K562 (cell line): Measurements from ENCODE around the gene MMS19. TPM values are rescaled to one million over a fixed set of nuclear protein-coding genes. Genes with fewer than 3 reads are reported as not detected.

Source experiments
- ATAC-seq: fragments of 200-7000 bp; cut with Tn5 transposase; 3 replicates; pipeline ENCODE4 v1.9.1; 2020; ENCODE audit warnings: moderate library complexity
- BruUV-seq: library from RNA; stranded (reverse); fragments of 400-500 nt; replicated peaks from 2 replicates; lab custom pipeline; 2021; lab: Mats Ljungman, UMichigan
- CTCF ChIA-PET: fragments of 300-600 bp; formaldehyde crosslinking; extraction: SDS; loops from one replicate; lab custom pipeline; 2021; ENCODE audit warnings: low intra/inter-chr PET ratio; lab: Yijun Ruan, JAX
- POLR2A ChIA-PET: fragments of 300-600, 350-650 bp; sonication (Branson Sonifier 250); formaldehyde crosslinking; extraction: SDS; loops from one replicate; lab custom pipeline; 2021; ENCODE audit warnings: antibody characterized with exemption, inconsistent platforms; lab: Yijun Ruan, JAX
- DNase-seq, 4 experiments: peaks; one replicate each; pipeline versions ENCODE4 v3.0.0 to v3.0.0-alpha.2; 2011 to 2018; ENCODE audit warnings: low spot score in 3 of 4, mixed read lengths in 3 of 4; ENCODE audit errors: extremely low read depth in 1 of 4
- FAIRE-seq: peaks from 2 replicates; lab custom pipeline; 2011; peaks lifted over from hg19 to GRCh38; lab: Jason Lieb, UNC
- H2AFZ ChIP-seq: 2 replicates; pipeline ENCODE4 v1.6.0; 2011; ENCODE audit warnings: low read depth, low read length, control low read depth, inconsistent platforms
- H3K27ac ChIP-seq: fragments of 200-600 bp; 3 replicates; pipeline ENCODE4 v1.8.0; 2011; ENCODE audit warnings: low read depth, mild to moderate bottlenecking, control low read depth, inconsistent platforms, low read length, moderate library complexity, mixed read lengths; ENCODE audit errors: extremely low read depth
- H3K27me3 ChIP-seq, 2 experiments: fragments of 300-600 bp in 1 of 2; 2 replicates in 1 of 2; 3 replicates in 1 of 2; pipeline versions ENCODE4 v1.6.0 to v1.8.0; 2011; ENCODE audit warnings: inconsistent platforms in 2 of 2, low read length in 2 of 2, mild to moderate bottlenecking in 1 of 2, mixed read lengths in 1 of 2, moderate library complexity in 1 of 2; ENCODE audit not compliant: control insufficient read depth in 2 of 2, insufficient read depth in 2 of 2
- H3K36me3 ChIP-seq: fragments of 300-600 bp; 3 replicates; pipeline ENCODE4 v1.8.0; 2011; ENCODE audit warnings: mild to moderate bottlenecking, low read length, inconsistent platforms; ENCODE audit not compliant: control insufficient read depth, insufficient read depth
- H3K4me1 ChIP-seq, 2 experiments: fragments of 200-600 bp in 1 of 2; replicated peaks in 1 of 2; 2 replicates in 1 of 2; 3 replicates in 1 of 2; pipeline versions ENCODE4 v1.5.1 to v1.8.0; 2011; ENCODE audit warnings: inconsistent platforms in 2 of 2, low read length in 2 of 2, mild to moderate bottlenecking in 1 of 2, mixed read lengths in 1 of 2, moderate library complexity in 1 of 2; ENCODE audit not compliant: control insufficient read depth in 2 of 2, insufficient read depth in 2 of 2
- H3K4me2 ChIP-seq: 2 replicates; pipeline ENCODE4 v1.6.1; 2011; ENCODE audit warnings: low read length, control low read depth, inconsistent platforms, mixed read lengths; ENCODE audit not compliant: insufficient read depth
- H3K4me3 ChIP-seq: fragments of 200-600 bp; sonication (generic), shearing (Covaris generic); 2 replicates; pipeline ENCODE4 v1.5.1; 2016; ENCODE audit warnings: control low read depth, inconsistent platforms
- H3K79me2 ChIP-seq: fragments of 200-600 bp; 3 replicates; pipeline ENCODE4 v1.8.0; 2011; ENCODE audit warnings: low read length, inconsistent platforms; ENCODE audit not compliant: control insufficient read depth, insufficient read depth
- H3K9ac ChIP-seq, 2 experiments: 2 replicates each; pipeline versions ENCODE4 v1.6.0 to v1.6.1; 2011; ENCODE audit warnings: low read depth in 2 of 2, low read length in 2 of 2, control low read depth in 1 of 2, inconsistent platforms in 1 of 2, mild to moderate bottlenecking in 1 of 2, mixed read lengths in 1 of 2; ENCODE audit not compliant: insufficient read depth in 1 of 2
- H3K9me1 ChIP-seq: one replicate; pipeline ENCODE4 v1.6.0; 2011; ENCODE audit warnings: inconsistent platforms, mild to moderate bottlenecking, low read length, moderate library complexity; ENCODE audit not compliant: control insufficient read depth, insufficient read depth
- H3K9me3 ChIP-seq: replicated peaks from 2 replicates; pipeline ENCODE4 v1.5.1; 2011; ENCODE audit warnings: low read depth, low read length, inconsistent platforms; ENCODE audit not compliant: control insufficient read depth, insufficient read depth
- H4K20me1 ChIP-seq: replicated peaks from 2 replicates; pipeline ENCODE4 v1.6.1; 2011; ENCODE audit warnings: low read length, inconsistent platforms, mixed read lengths; ENCODE audit not compliant: control insufficient read depth, insufficient read depth
- DMBX1 ChIP-seq: fragments of 250-450 bp; sonication (Bioruptor Pico); IDR thresholded peaks from 2 replicates; pipeline ENCODE4 v1.8.0; 2022; ENCODE audit warnings: inconsistent platforms, mild to moderate bottlenecking, moderate library complexity, borderline replicate concordance
- EP400 ChIP-seq: fragments of 450-650 bp; IDR thresholded peaks from 2 replicates; pipeline ENCODE4 v1.6.1; 2017; ENCODE audit warnings: antibody characterized with exemption, mild to moderate bottlenecking, moderate library complexity
- FOSL1 ChIP-seq: fragments of 200-800 bp; sonication (Bioruptor generic); conservative IDR thresholded peaks from 2 replicates; pipeline ENCODE4 v1.6.1; 2016; ENCODE audit warnings: missing genetic modification characterization, missing compliant biosample characterization
- FUS ChIP-seq: fragments of 200-400 bp; formaldehyde crosslinking; optimal IDR thresholded peaks from 2 replicates; pipeline ENCODE3; 2017; ENCODE audit warnings: low read depth, low read length
- HNRNPLL ChIP-seq: fragments of 200-400 bp; formaldehyde crosslinking; IDR thresholded peaks from 2 replicates; pipeline ENCODE4 v1.6.1; 2017; ENCODE audit warnings: low read length, low read depth, mild to moderate bottlenecking; ENCODE audit not compliant: poor library complexity, severe bottlenecking
- ID3 ChIP-seq, 2 experiments: fragments of 250-450 bp in 1 of 2; fragments of 450-650 bp in 1 of 2; sonication (Bioruptor Pico) in 1 of 2; IDR thresholded peaks; 2 replicates each; pipeline versions ENCODE4 v1.6.1 to v1.8.0; 2016 to 2021; ENCODE audit warnings: mild to moderate bottlenecking in 2 of 2, moderate library complexity in 2 of 2, missing compliant biosample characterization in 1 of 2, missing genetic modification characterization in 1 of 2
- JUN ChIP-seq, 2 experiments: sonication (generic) in 1 of 2; formaldehyde crosslinking in 1 of 2; IDR thresholded peaks; 2 replicates each; pipeline versions ENCODE4 v1.6.1 to v1.8.0; 2012 to 2022; ENCODE audit warnings: borderline replicate concordance in 2 of 2, mild to moderate bottlenecking in 2 of 2, improper control_type of control experiment in 1 of 2, low read depth in 1 of 2, low read length in 1 of 2, missing genetic modification reagents in 1 of 2
- NR4A1 ChIP-seq, 2 experiments: fragments of 250-450 bp in 1 of 2; fragments of 450-650 bp in 1 of 2; sonication (Bioruptor Pico) in 1 of 2; IDR thresholded peaks; 2 replicates each; pipeline versions ENCODE4 v1.4.0 to v1.6.1; 2016 to 2020; ENCODE audit warnings: mild to moderate bottlenecking in 2 of 2, missing compliant biosample characterization in 1 of 2, missing genetic modification characterization in 1 of 2, moderate library complexity in 1 of 2
- RCOR1 ChIP-seq, 2 experiments: IDR thresholded peaks; 2 replicates each; pipeline ENCODE4 v1.6.1; 2012; ENCODE audit warnings: low read depth in 2 of 2, low read length in 2 of 2, borderline replicate concordance in 1 of 2, improper control_type of control experiment in 1 of 2
- SMC3 ChIP-seq: conservative IDR thresholded peaks from 2 replicates; pipeline ENCODE4 v1.6.1; 2011; ENCODE audit warnings: low read depth, low read length, improper control_type of control experiment; ENCODE audit not compliant: insufficient read depth
- ZBTB49 ChIP-seq: sonication (generic); formaldehyde crosslinking; IDR thresholded peaks from 2 replicates; pipeline ENCODE4 v1.8.0; 2022; ENCODE audit warnings: missing genetic modification reagents, mild to moderate bottlenecking, borderline replicate concordance
- ZBTB8A ChIP-seq: fragments of 450-650 bp; IDR thresholded peaks from 2 replicates; pipeline ENCODE4 v1.6.1; 2018; ENCODE audit warnings: mild to moderate bottlenecking, moderate library complexity; ENCODE audit not compliant: partially characterized antibody
- ZNF449 ChIP-seq: fragments of 250-450 bp; sonication (Bioruptor Pico); IDR thresholded peaks from 2 replicates; pipeline ENCODE4 v1.8.0; 2022; ENCODE audit warnings: moderate library complexity, mild to moderate bottlenecking, inconsistent platforms
- WGBS: fragments of 100-300 bp; shearing (Covaris generic); methylation state at CpG from one replicate; pipeline ENCODE4 v1.1.6; 2016; ENCODE audit warnings: low coverage, mixed read lengths; ENCODE audit not compliant: insufficient coverage; ENCODE audit errors: missing lambda C conversion rate; 5-methylcytosine and 5-hydroxymethylcytosine counted together
- in situ Hi-C: fragments of 300-500 bp; cut with MboI; formaldehyde crosslinking; loops from 4 replicates; pipeline ENCODE4 v1.15.0; 2018; ENCODE audit warnings: inconsistent platforms, mixed read lengths
- intact Hi-C: fragments of 100-400 bp; cut with micrococcal nuclease; formaldehyde crosslinking; loops from 2 replicates; pipeline ENCODE4 v1.14.2; 2022
- polyA plus RNA-seq, 8 experiments: library from polyadenylated mRNA; depleted of rRNA in 4 of 8; stranded (reverse) in 5 of 8; unstranded in 3 of 8; fragments of >200 nt; fragmentation: Nextera tagmentation in 2 of 8; fragmentation: Illumina TruSeq in 1 of 8; extraction: Ambion mirVana in 2 of 8; extraction: Trizol in 1 of 8; gene quantifications; 2 replicates each; pipeline versions ENCODE4 v1.2.1 to v1.2.3, GENCODE V29; 2011 to 2014; ENCODE audit warnings: inconsistent platforms in 1 of 8, missing spikeins in 1 of 8
- total RNA-seq, 7 experiments: library from RNA; depleted of rRNA in 6 of 7; stranded (reverse); fragments of >200 nt in 6 of 7; fragmentation: Illumina TruSeq in 2 of 7; extraction: Trizol in 2 of 7; gene quantifications; 2 replicates each; pipeline versions ENCODE4 v1.2.1 to v1.2.3, GENCODE V29; 2011 to 2021; ENCODE audit warnings: low replicate concordance in 1 of 7

The MMS19 gene
- total and polyA plus RNA-seq, 9 of the 15 experiments (the other 6 are each of a cell fraction or from before 2014, with no cell fraction given), result 40.1 to 110 (median 62.9) TPM

GRCh38 chr10:97543025-97543546 is 44.9 kb upstream of the MMS19 start:
- Histone ChIP-seq H3K36me3 (no peaks in the 10 kb centered on the region), H3K79me2 (no peaks in the 10 kb centered on the region), H3K9me1 (no peaks in the 10 kb centered on the region), H4K20me1 (no peaks in the 10 kb centered on the region), H3K4me1 (peaks cover 15 to 21% of the 10 kb centered on the region in 2 experiments; a peak in 4 of 5 replicates), H3K9ac (no peak overlapping the region), H3K27ac (peak overlapping the region; percentile 52; the same call in 2 of the 3 replicates), H3K4me2 (0 out of 2 replicates have a peak overlapping the region, but pooled peaks have one; percentile 6), H3K4me3 (no peak overlapping the region), H2AFZ (peak overlapping the region; percentile 43), H3K27me3 (no peaks in the 10 kb centered on the region), H3K9me3 (no peaks in the 10 kb centered on the region)
- ChIA-PET POLR2A (no interaction called here), CTCF (no interaction called here)
- DNase-seq (peak; percentile 54 to 68 (median 58)), ATAC-seq (peak; percentile 77), FAIRE-seq (peak; percentile 91)
- intact Hi-C loops (no loop called here), in situ Hi-C loops (no loop called here)
- BruUV-seq, result no TSS peak
- WGBS, result 5% methylated on average over 4 of the region's 10 CpGs
- TF ChIP-seq HNRNPLL (no peak), ZNF449 (CRISPR knock-in tag) (no peak), FUS (no peak), DMBX1 (CRISPR knock-in tag) (peak; percentile 49; the same call in 1 of the 2 replicates), ZBTB8A (no peak), RCOR1 (IDR thresholded peaks at IDR 0.05; ENCODE audit: borderline replicate concordance in 1 of 2, low read depth in 2 of 2, low read length in 2 of 2) (peak in 1 of 2 experiments; percentile 74; a peak in 1 of 4 replicates), JUN (IDR thresholded peaks at IDR 0.05; ENCODE audit: borderline replicate concordance, low read depth, low read length) (peak; percentile 92), JUN (CRISPR knock-in tag; IDR thresholded peaks at IDR 0.05; ENCODE audit: borderline replicate concordance) (no peak), ID3 (CRISPR knock-in tag; IDR thresholded peaks at IDR 0.05) (no peak), ID3 (tag; IDR thresholded peaks at IDR 0.05) (no peak), ZBTB49 (no peak), NR4A1 (CRISPR knock-in tag; IDR thresholded peaks at IDR 0.05) (no peak), NR4A1 (tag; IDR thresholded peaks at IDR 0.05) (peak; percentile 49; the same call in 1 of the 2 replicates), EP400 (no peak), FOSL1 (tag) (peak; percentile 92), SMC3 (no peak)
